Measurements from ENCODE around the gene PPP2R5D. TPM values are rescaled to one million over a fixed set of nuclear protein-coding genes. Genes with fewer than 3 reads are reported as not detected.
"Not testable (repeated sequence)": the region's sequence is repeated elsewhere in the genome, so short reads cannot be mapped to it uniquely, and the experiment has no call there.

Gene PPP2R5D
- total RNA-seq, 2 experiments from 2014 or later: 56.8 to 59.3 TPM

- H3K4me3 Mint-ChIP-seq: no peak overlapping the region
- POLR2A ChIA-PET: no interaction called here
- H3K27me3 Mint-ChIP-seq: no peaks in the 10 kb centered on the region
- no peak for DNase-seq
- H3K36me3 Mint-ChIP-seq (ENCODE audit: low read depth): peaks cover 17% of the 10 kb centered on the region
- CTCF ChIA-PET: no interaction called here
- no peaks in the 10 kb centered on the region for H3K9me3 Mint-ChIP-seq
- H3K27ac Mint-ChIP-seq: no peak overlapping the region
- peaks cover 55% of the 10 kb centered on the region for H3K4me1 Mint-ChIP-seq
Measured at GRCh38 chr6:42981836-42982235, 2.5 kb upstream of the PPP2R5D start.

- peaks cover 47% of the 10 kb centered on the region for H3K4me1 Mint-ChIP-seq
- H3K36me3 Mint-ChIP-seq (ENCODE audit: low read depth): peaks cover 31% of the 10 kb centered on the region
- H3K27me3 Mint-ChIP-seq: no peaks in the 10 kb centered on the region
- peak; percentile 30 for DNase-seq
- H3K27ac Mint-ChIP-seq: peak overlapping the region; percentile 78
- no peaks in the 10 kb centered on the region for H3K9me3 Mint-ChIP-seq
- POLR2A ChIA-PET: interaction anchor here (0.7 to 4.0 kb wide), 14 partner anchors 10 to 644 kb away, joined by 3 to 48 read pairs (median 5); partner anchors contain the start of genes CNPY3, GTPBP2, KLC4 and KLHDC3
- CTCF ChIA-PET: interaction anchor here (0.7 to 1.8 kb wide), 6 partner anchors 24 to 158 kb away, joined by 3 to 10 read pairs (median 6); partner anchors contain the start of genes CNPY3, KLHDC3 and MEA1
- H3K4me3 Mint-ChIP-seq: peak overlapping the region; percentile 88
Measured at GRCh38 chr6:42984924-42985475, 630 bp downstream of the PPP2R5D start.

GRCh38 chr6:42987533-42988451 is 3.4 kb downstream of the PPP2R5D start:
- ChIA-PET CTCF (interaction anchor here (1.2 kb wide), 1 partner anchor 9 kb away, joined by 6 read pairs; no protein-coding TSS in a partner anchor), POLR2A (interaction anchor here (0.6 to 3.0 kb wide), 5 partner anchors 9 to 66 kb away, joined by 3 to 19 read pairs (median 3); partner anchors contain the start of genes CUL7, KLHDC3, MEA1 and PEX6)
- Mint-ChIP-seq H3K9me3 (no peaks in the 10 kb centered on the region), H3K36me3 (ENCODE audit: low read depth) (peaks cover 42% of the 10 kb centered on the region), H3K4me1 (peaks cover 38% of the 10 kb centered on the region), H3K4me3 (no peak overlapping the region), H3K27ac (no peak overlapping the region), H3K27me3 (no peaks in the 10 kb centered on the region)
- no peak for DNase-seq

- Mint-ChIP-seq H3K27ac (no peak overlapping the region), H3K27me3 (no peaks in the 10 kb centered on the region), H3K4me1 (peaks cover 39% of the 10 kb centered on the region), H3K4me3 (no peak overlapping the region), H3K9me3 (no peaks in the 10 kb centered on the region), H3K36me3 (ENCODE audit: low read depth) (peaks cover 44% of the 10 kb centered on the region)
- ChIA-PET POLR2A (interaction anchor here (0.6 to 2.7 kb wide), 5 partner anchors 10 to 66 kb away, joined by 3 to 8 read pairs (median 3); partner anchors contain the start of genes CUL7 and PEX6), CTCF (interaction anchor here (1.2 kb wide), 1 partner anchor 8 kb away, joined by 6 read pairs; no protein-coding TSS in a partner anchor)
- DNase-seq: no peak
Measured at GRCh38 chr6:42988486-42989020, 4.2 kb downstream of the PPP2R5D start.

GRCh38 chr6:42989923-42990322 is 5.6 kb downstream of the PPP2R5D start:
- ChIA-PET POLR2A (no interaction called here), CTCF (no interaction called here)
- H3K36me3 Mint-ChIP-seq (ENCODE audit: low read depth): peaks cover 46% of the 10 kb centered on the region
- DNase-seq: no peak
- no peaks in the 10 kb centered on the region for H3K27me3 Mint-ChIP-seq
- peaks cover 36% of the 10 kb centered on the region for H3K4me1 Mint-ChIP-seq
- H3K27ac Mint-ChIP-seq: no peak overlapping the region
- no peaks in the 10 kb centered on the region for H3K9me3 Mint-ChIP-seq
- no peak overlapping the region for H3K4me3 Mint-ChIP-seq

GRCh38 chr6:42993445-42993844 is 9.1 kb downstream of the PPP2R5D start:
- no peaks in the 10 kb centered on the region for H3K27me3 Mint-ChIP-seq
- ChIA-PET POLR2A (interaction anchor here (1.8 kb wide), 1 partner anchor 9 kb away, joined by 8 read pairs; the partner anchor contains the start of gene PPP2R5D), CTCF (interaction anchor here (1.1 kb wide), 1 partner anchor 29 kb away, joined by 4 read pairs; no protein-coding TSS in a partner anchor)
- H3K36me3 Mint-ChIP-seq (ENCODE audit: low read depth): peaks cover 26% of the 10 kb centered on the region
- no peak overlapping the region for H3K4me3 Mint-ChIP-seq
- H3K27ac Mint-ChIP-seq: no peak overlapping the region
- DNase-seq: no peak
- peaks cover 8% of the 10 kb centered on the region for H3K4me1 Mint-ChIP-seq
- H3K9me3 Mint-ChIP-seq: no peaks in the 10 kb centered on the region

- Mint-ChIP-seq H3K36me3 (ENCODE audit: low read depth) (peaks cover 8% of the 10 kb centered on the region), H3K4me1 (peaks cover 7% of the 10 kb centered on the region), H3K27me3 (no peaks in the 10 kb centered on the region), H3K4me3 (no peak overlapping the region), H3K9me3 (no peaks in the 10 kb centered on the region), H3K27ac (no peak overlapping the region)
- CTCF ChIA-PET: interaction anchor here (0.7 to 2.1 kb wide), 5 partner anchors 9 to 402 kb away, joined by 3 to 6 read pairs (median 4); partner anchors contain the start of gene CNPY3
- DNase-seq: no peak
- POLR2A ChIA-PET: interaction anchor here (0.6 to 1.5 kb wide), 7 partner anchors 10 to 250 kb away, joined by 3 to 5 read pairs (median 3); partner anchors contain the start of genes CNPY3, KLHDC3, MEA1 and PEX6
Measured at GRCh38 chr6:42996513-42996912, 12.1 kb downstream of the PPP2R5D start.

GRCh38 chr6:42998205-42998604 is 13.8 kb downstream of the PPP2R5D start:
- not testable (repeated sequence) for H3K4me1 Mint-ChIP-seq; H3K4me3 Mint-ChIP-seq; H3K27ac Mint-ChIP-seq; DNase-seq; H3K36me3 Mint-ChIP-seq (ENCODE audit: low read depth); H3K27me3 Mint-ChIP-seq; H3K9me3 Mint-ChIP-seq
- CTCF ChIA-PET: interaction anchor here (2.1 kb wide), 1 partner anchor 11 kb away, joined by 6 read pairs; no protein-coding TSS in a partner anchor
- POLR2A ChIA-PET: interaction anchor here (1.1 kb wide), 1 partner anchor 9 kb away, joined by 3 read pairs; no protein-coding TSS in a partner anchor

GRCh38 chr6:43001843-43002242 is 17.5 kb downstream of the PPP2R5D start:
- peaks cover 3% of the 10 kb centered on the region for H3K4me1 Mint-ChIP-seq
- no peak for DNase-seq
- no peaks in the 10 kb centered on the region for H3K27me3 Mint-ChIP-seq
- H3K4me3 Mint-ChIP-seq: no peak overlapping the region
- POLR2A ChIA-PET: interaction anchor here (1.2 kb wide), 1 partner anchor 23 kb away, joined by 4 read pairs; the partner anchor contains the start of gene PEX6
- H3K27ac Mint-ChIP-seq: no peak overlapping the region
- no peaks in the 10 kb centered on the region for H3K9me3 Mint-ChIP-seq
- peaks cover 10% of the 10 kb centered on the region for H3K36me3 Mint-ChIP-seq (ENCODE audit: low read depth)
- CTCF ChIA-PET: no interaction called here

GRCh38 chr6:43005844-43006243 is 21.5 kb downstream of the PPP2R5D start:
- DNase-seq: no peak
- H3K27me3 Mint-ChIP-seq: no peaks in the 10 kb centered on the region
- H3K4me3 Mint-ChIP-seq: no peak overlapping the region
- H3K27ac Mint-ChIP-seq: no peak overlapping the region
- ChIA-PET POLR2A (interaction anchor here (0.8 kb wide), 1 partner anchor 26 kb away, joined by 3 read pairs; the partner anchor contains the start of gene PEX6), CTCF (interaction anchor here (1.3 kb wide), 1 partner anchor 10 kb away, joined by 4 read pairs; no protein-coding TSS in a partner anchor)
- H3K4me1 Mint-ChIP-seq: peaks cover 6% of the 10 kb centered on the region
- H3K36me3 Mint-ChIP-seq (ENCODE audit: low read depth): peaks cover 41% of the 10 kb centered on the region
- no peaks in the 10 kb centered on the region for H3K9me3 Mint-ChIP-seq

GRCh38 chr6:43006251-43006650 is 21.9 kb downstream of the PPP2R5D start:
- H3K4me3 Mint-ChIP-seq: no peak overlapping the region
- no peaks in the 10 kb centered on the region for H3K27me3 Mint-ChIP-seq
- CTCF ChIA-PET: interaction anchor here (1.3 kb wide), 1 partner anchor 10 kb away, joined by 4 read pairs; no protein-coding TSS in a partner anchor
- no peak overlapping the region for H3K27ac Mint-ChIP-seq
- no peak for DNase-seq
- H3K36me3 Mint-ChIP-seq (ENCODE audit: low read depth): peaks cover 45% of the 10 kb centered on the region
- H3K9me3 Mint-ChIP-seq: no peaks in the 10 kb centered on the region
- peaks cover 6% of the 10 kb centered on the region for H3K4me1 Mint-ChIP-seq
- POLR2A ChIA-PET: interaction anchor here (0.8 kb wide), 1 partner anchor 27 kb away, joined by 3 read pairs; the partner anchor contains the start of gene PEX6

GRCh38 chr6:43007126-43007525 is 22.8 kb downstream of the PPP2R5D start:
- Mint-ChIP-seq H3K27ac (no peak overlapping the region), H3K27me3 (no peaks in the 10 kb centered on the region), H3K4me1 (peaks cover 14% of the 10 kb centered on the region), H3K9me3 (no peaks in the 10 kb centered on the region), H3K36me3 (ENCODE audit: low read depth) (peaks cover 54% of the 10 kb centered on the region), H3K4me3 (no peak overlapping the region)
- ChIA-PET CTCF (interaction anchor here (1.2 to 2.3 kb wide), 2 partner anchors 65 to 136 kb away, joined by 3 to 9 read pairs; no protein-coding TSS in a partner anchor), POLR2A (interaction anchor here (0.8 to 1.0 kb wide), 2 partner anchors 9 to 12 kb away, joined by 3 read pairs; no protein-coding TSS in a partner anchor)
- DNase-seq: no peak
